ENCODE results near the gene SLC4A8. TPM values are rescaled to one million over a fixed set of nuclear protein-coding genes. Genes with fewer than 3 reads are reported as not detected.

The SLC4A8 gene
- total RNA-seq, 1 donor from 2014 or later = 0.74 TPM

DNA sequence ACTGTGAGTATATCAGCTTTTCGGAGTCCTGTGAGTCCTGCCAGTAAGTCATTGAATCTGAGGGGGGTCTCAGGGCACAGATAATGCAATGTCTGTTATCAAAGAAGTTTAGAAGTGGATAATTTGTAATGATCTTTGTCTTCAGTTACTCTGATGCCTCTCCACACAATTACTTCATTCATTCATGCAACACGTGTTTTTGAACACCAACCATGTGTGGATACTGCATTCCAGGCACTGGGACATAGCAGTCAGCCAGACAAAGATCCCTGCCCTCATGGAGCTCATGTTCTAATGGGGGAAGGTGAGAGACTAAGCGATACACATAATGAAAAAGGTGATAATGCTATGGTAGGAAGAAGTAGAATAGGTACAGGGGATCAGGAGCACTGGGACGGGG lies 105.6 kb downstream of the SLC4A8 start:
- no peaks in the 10 kb centered on the region for H3K36me3 ChIP-seq
- no peaks in the 10 kb centered on the region for H3K27me3 ChIP-seq
- no peak for DNase-seq (ENCODE audit: extremely low spot score in 2 of 2)
- no peak overlapping the region for H3K27ac ChIP-seq
- H3K9me3 ChIP-seq = no peaks in the 10 kb centered on the region
- no peak overlapping the region for H3K4me3 ChIP-seq
- no peak for TF ChIP-seq CTCF (IDR thresholded peaks at IDR 0.05)
- TF ChIP-seq POLR2A (IDR thresholded peaks at IDR 0.05) = no peak
- no peak for TF ChIP-seq POLR2AphosphoS5 (IDR thresholded peaks at IDR 0.05; ENCODE audit: insufficient read depth in 1 of 2, low read depth in 1 of 2)
- intact Hi-C loops (cut with DNase I) = no loop called here
- peaks cover 6% of the 10 kb centered on the region for H3K4me1 ChIP-seq

DNA sequence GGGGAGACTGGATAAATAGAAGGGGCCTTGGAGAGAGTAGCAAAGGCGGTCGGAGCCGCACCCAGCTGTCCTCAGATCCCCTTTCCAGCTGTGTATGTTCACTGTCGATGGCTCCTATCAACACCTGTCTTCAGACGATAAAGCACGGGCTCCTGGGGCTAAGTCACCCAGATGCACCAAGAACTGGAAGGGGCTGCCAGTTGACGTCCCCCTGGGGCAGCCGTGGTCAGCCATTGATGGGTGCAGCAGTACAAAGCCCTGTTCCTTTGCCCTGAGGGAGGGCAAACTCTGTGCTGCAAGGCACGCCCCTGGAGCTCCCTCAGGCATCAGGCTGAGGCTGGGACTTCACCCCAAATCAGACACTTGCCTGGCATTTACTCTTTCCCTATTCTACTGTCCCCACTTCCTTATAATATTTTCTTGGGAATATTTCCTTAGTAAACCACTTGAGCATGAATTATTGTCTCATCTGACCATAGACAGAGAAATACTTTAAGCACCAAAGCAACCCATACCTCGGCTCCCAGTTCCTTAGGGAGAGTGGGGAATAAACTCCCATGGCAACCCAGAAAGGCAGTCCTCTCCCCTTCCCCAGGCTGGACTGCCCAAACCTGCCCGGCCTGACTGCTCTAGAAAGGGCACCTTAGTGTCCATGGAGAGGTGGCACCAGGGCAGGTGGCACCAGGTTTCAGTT lies 106.8 kb downstream of the SLC4A8 start:
- no peaks in the 10 kb centered on the region for H3K36me3 ChIP-seq
- H3K4me3 ChIP-seq = no peak overlapping the region
- H3K4me1 ChIP-seq = peaks cover 6% of the 10 kb centered on the region
- H3K27ac ChIP-seq = no peak overlapping the region
- no peaks in the 10 kb centered on the region for H3K9me3 ChIP-seq
- TF ChIP-seq CTCF (IDR thresholded peaks at IDR 0.05) = no peak
- no peak for TF ChIP-seq POLR2A (IDR thresholded peaks at IDR 0.05)
- intact Hi-C loops (cut with DNase I) = no loop called here
- DNase-seq (ENCODE audit: extremely low spot score in 2 of 2) = peak in 1 of 2 donors; percentile 76
- no peaks in the 10 kb centered on the region for H3K27me3 ChIP-seq

DNA sequence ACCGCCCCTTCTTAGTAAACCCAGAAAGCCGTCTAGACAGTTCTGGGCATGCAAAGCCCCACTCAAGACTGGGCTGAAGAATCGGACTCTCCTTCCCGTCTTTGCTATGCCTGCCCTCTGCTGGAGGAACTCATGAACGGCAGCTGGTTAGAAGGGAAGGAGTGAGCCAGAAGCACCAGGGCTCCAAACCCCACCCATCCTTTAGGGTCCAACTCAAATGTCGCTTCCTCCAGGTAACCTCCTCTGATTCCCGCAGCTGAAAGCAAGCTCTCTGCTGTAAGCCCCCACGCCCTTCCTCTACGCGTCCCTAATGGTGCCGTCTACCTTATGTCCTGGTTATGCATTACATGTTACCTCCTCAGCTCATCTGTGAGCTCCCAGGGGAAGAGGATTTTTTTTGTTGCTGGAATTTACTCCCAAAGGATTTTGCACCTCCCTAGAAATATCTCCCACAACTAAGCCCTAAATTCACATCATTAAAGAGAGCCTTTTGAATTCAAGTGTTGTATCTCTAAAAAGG lies 107.4 kb downstream of the SLC4A8 start:
- Histone ChIP-seq H3K9me3 (no peaks in the 10 kb centered on the region), H3K4me1 (peaks cover 6% of the 10 kb centered on the region), H3K36me3 (no peaks in the 10 kb centered on the region), H3K27ac (no peak overlapping the region), H3K27me3 (no peaks in the 10 kb centered on the region), H3K4me3 (no peak overlapping the region)
- TF ChIP-seq POLR2A (IDR thresholded peaks at IDR 0.05) (no peak), POLR2AphosphoS5 (IDR thresholded peaks at IDR 0.05; ENCODE audit: insufficient read depth in 1 of 2, low read depth in 1 of 2) (peak in 1 of 2 donors; percentile 15), CTCF (IDR thresholded peaks at IDR 0.05) (peak; percentile 48 to 87 (median 70))
- intact Hi-C loops (cut with DNase I) = no loop called here
- DNase-seq (ENCODE audit: extremely low spot score in 2 of 2) = peak in 1 of 2 donors; percentile 79

GRCh38 chr12:51533799-51534198 lies 109.2 kb downstream of the SLC4A8 start:
- TF ChIP-seq POLR2AphosphoS5 (IDR thresholded peaks at IDR 0.05; ENCODE audit: insufficient read depth in 1 of 2, low read depth in 1 of 2) (no peak), POLR2A (IDR thresholded peaks at IDR 0.05) (no peak), CTCF (IDR thresholded peaks at IDR 0.05) (no peak)

More at GRCh38 chr12:51533799-51534198, 109.2 kb downstream of the SLC4A8 start:
- Histone ChIP-seq H3K4me1 (peaks cover 6% of the 10 kb centered on the region), H3K9me3 (no peaks in the 10 kb centered on the region), H3K4me3 (no peak overlapping the region), H3K27me3 (no peaks in the 10 kb centered on the region), H3K36me3 (no peaks in the 10 kb centered on the region), H3K27ac (no peak overlapping the region)
- no peak for DNase-seq (ENCODE audit: extremely low spot score in 2 of 2)
- intact Hi-C loops (cut with DNase I) = no loop called here
